22Rv1 (cell line): ENCODE measurements around the gene COA8.

Experiments used
- ZFX ChIP-seq: fragments of 450-650 bp; IDR thresholded peaks from 2 replicates; pipeline ENCODE4 v1.6.1; 2017; ENCODE audit warnings: antibody characterized with exemption, borderline replicate concordance
- TF ChIP-seq, protein P1 (sequence below): fragments of 450-650 bp; IDR thresholded peaks from 2 replicates; pipeline ENCODE4 v1.5.1; 2017; ENCODE audit warnings: mild to moderate bottlenecking

- TF ChIP-seq, protein P1, sequence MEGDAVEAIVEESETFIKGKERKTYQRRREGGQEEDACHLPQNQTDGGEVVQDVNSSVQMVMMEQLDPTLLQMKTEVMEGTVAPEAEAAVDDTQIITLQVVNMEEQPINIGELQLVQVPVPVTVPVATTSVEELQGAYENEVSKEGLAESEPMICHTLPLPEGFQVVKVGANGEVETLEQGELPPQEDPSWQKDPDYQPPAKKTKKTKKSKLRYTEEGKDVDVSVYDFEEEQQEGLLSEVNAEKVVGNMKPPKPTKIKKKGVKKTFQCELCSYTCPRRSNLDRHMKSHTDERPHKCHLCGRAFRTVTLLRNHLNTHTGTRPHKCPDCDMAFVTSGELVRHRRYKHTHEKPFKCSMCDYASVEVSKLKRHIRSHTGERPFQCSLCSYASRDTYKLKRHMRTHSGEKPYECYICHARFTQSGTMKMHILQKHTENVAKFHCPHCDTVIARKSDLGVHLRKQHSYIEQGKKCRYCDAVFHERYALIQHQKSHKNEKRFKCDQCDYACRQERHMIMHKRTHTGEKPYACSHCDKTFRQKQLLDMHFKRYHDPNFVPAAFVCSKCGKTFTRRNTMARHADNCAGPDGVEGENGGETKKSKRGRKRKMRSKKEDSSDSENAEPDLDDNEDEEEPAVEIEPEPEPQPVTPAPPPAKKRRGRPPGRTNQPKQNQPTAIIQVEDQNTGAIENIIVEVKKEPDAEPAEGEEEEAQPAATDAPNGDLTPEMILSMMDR = no peak
- TF ChIP-seq ZFX = no peak
Observed at GRCh38 chr14:103520269-103520656, 42.5 kb upstream of the COA8 start.
